HepG2 (cell line): ENCODE results near the gene CCS. TPM values are rescaled to one million over a fixed set of nuclear protein-coding genes. Genes with fewer than 3 reads are reported as not detected.

Experiments used
- CREB1 ChIP-seq, 2 experiments: fragments of 450-650 bp in 1 of 2; IDR thresholded peaks; 2 replicates each; pipeline ENCODE4 v1.6.1; 2016 to 2017; ENCODE audit warnings: control low read depth in 1 of 2, mild to moderate bottlenecking in 1 of 2, missing compliant biosample characterization in 1 of 2, missing genetic modification characterization in 1 of 2
- MED1 ChIP-seq: sonication (generic); formaldehyde crosslinking; IDR thresholded peaks from 2 replicates; pipeline ENCODE4 v1.4.0; 2020; ENCODE audit warnings: missing genetic modification reagents
- NFKBIZ ChIP-seq: IDR thresholded peaks from 2 replicates; pipeline ENCODE4 v1.6.1; 2018; ENCODE audit warnings: missing genetic modification reagents, missing compliant biosample characterization
- POLR2G ChIP-seq: fragments of 200-400 bp; formaldehyde crosslinking; IDR thresholded peaks from 2 replicates; pipeline ENCODE4 v1.6.1; 2018; ENCODE audit warnings: mild to moderate bottlenecking, low read depth, low read length, moderate library complexity
- RBAK ChIP-seq: sonication (generic); formaldehyde crosslinking; IDR thresholded peaks from 2 replicates; pipeline ENCODE4 v1.5.1; 2020; ENCODE audit warnings: mild to moderate bottlenecking, missing genetic modification reagents
- SAFB2 ChIP-seq: sonication (generic); formaldehyde crosslinking; IDR thresholded peaks from 2 replicates; pipeline ENCODE4 v1.5.1; 2020; ENCODE audit warnings: missing genetic modification reagents, low read depth, mild to moderate bottlenecking, borderline replicate concordance
- SIX4 ChIP-seq: sonication (generic); formaldehyde crosslinking; IDR thresholded peaks from 2 replicates; pipeline ENCODE4 v1.4.0; 2020; ENCODE audit warnings: missing genetic modification reagents
- ZFP90 ChIP-seq: sonication (generic); formaldehyde crosslinking; IDR thresholded peaks from 2 replicates; pipeline ENCODE4 v1.8.0; 2022; ENCODE audit warnings: missing genetic modification reagents, mild to moderate bottlenecking, inconsistent platforms, borderline replicate concordance
- ZNF160 ChIP-seq: sonication (generic); formaldehyde crosslinking; IDR thresholded peaks from 2 replicates; pipeline ENCODE4 v1.8.0; 2022; ENCODE audit warnings: mild to moderate bottlenecking, inconsistent platforms, missing genetic modification reagents
- ZNF317 ChIP-seq: sonication (generic); formaldehyde crosslinking; IDR thresholded peaks from 2 replicates; pipeline ENCODE4 v1.5.0; 2020; ENCODE audit warnings: mild to moderate bottlenecking, missing genetic modification reagents
- ZNF337 ChIP-seq: sonication (generic); formaldehyde crosslinking; IDR thresholded peaks from 2 replicates; pipeline ENCODE4 v1.5.1; 2020; ENCODE audit warnings: missing genetic modification reagents, low read depth, mild to moderate bottlenecking, borderline replicate concordance
- ZNF441 ChIP-seq: sonication (generic); formaldehyde crosslinking; IDR thresholded peaks from 2 replicates; pipeline ENCODE4 v1.7.0; 2021; ENCODE audit warnings: missing genetic modification reagents, borderline replicate concordance
- ZNF598 ChIP-seq: sonication (generic); formaldehyde crosslinking; IDR thresholded peaks from 2 replicates; pipeline ENCODE4 v1.5.1; 2020; ENCODE audit warnings: mild to moderate bottlenecking, missing genetic modification reagents, borderline replicate concordance
- polyA plus RNA-seq, 8 experiments: library from polyadenylated mRNA; depleted of rRNA in 3 of 8; stranded (reverse) in 7 of 8; unstranded in 1 of 8; fragments of >200 nt; fragmentation: Illumina TruSeq in 4 of 8; extraction: Trizol in 4 of 8; gene quantifications; 2 replicates each; pipeline versions ENCODE4 v1.2.1 to v1.2.3, GENCODE V29; 2011 to 2016; ENCODE audit warnings: low read depth in 4 of 8, missing spikeins in 1 of 8, mixed read lengths in 1 of 8; ENCODE audit not compliant: insufficient read depth in 1 of 8
- total RNA-seq, 5 experiments: library from RNA; depleted of rRNA; stranded (reverse); fragments of >200 nt; fragmentation: Illumina TruSeq; extraction: Trizol; gene quantifications; 2 replicates each; pipeline ENCODE4 v1.2.3, GENCODE V29; 2016; ENCODE audit warnings: low read depth in 1 of 5
- TF ChIP-seq, protein P1 (sequence below): sonication (generic); formaldehyde crosslinking; IDR thresholded peaks from one replicate; pipeline ENCODE4 v1.5.1; 2020; ENCODE audit warnings: mild to moderate bottlenecking, missing genetic modification reagents; ENCODE audit errors: not compliant biosample characterization
- TF ChIP-seq, protein P2 (sequence below): sonication (generic); formaldehyde crosslinking; IDR thresholded peaks from 2 replicates; pipeline ENCODE4 v1.8.1; 2023; ENCODE audit warnings: mild to moderate bottlenecking, missing genetic modification reagents
- TF ChIP-seq, protein P3 (sequence below): sonication (generic); formaldehyde crosslinking; IDR thresholded peaks from 2 replicates; pipeline ENCODE4 v1.4.0; 2020; ENCODE audit warnings: missing genetic modification reagents, borderline replicate concordance

The CCS gene
- total and polyA plus RNA-seq, 2 of the 13 experiments (the other 11 are each of a cell fraction or from before 2014, with no cell fraction given): 25.4 to 44.6 TPM

DNA sequence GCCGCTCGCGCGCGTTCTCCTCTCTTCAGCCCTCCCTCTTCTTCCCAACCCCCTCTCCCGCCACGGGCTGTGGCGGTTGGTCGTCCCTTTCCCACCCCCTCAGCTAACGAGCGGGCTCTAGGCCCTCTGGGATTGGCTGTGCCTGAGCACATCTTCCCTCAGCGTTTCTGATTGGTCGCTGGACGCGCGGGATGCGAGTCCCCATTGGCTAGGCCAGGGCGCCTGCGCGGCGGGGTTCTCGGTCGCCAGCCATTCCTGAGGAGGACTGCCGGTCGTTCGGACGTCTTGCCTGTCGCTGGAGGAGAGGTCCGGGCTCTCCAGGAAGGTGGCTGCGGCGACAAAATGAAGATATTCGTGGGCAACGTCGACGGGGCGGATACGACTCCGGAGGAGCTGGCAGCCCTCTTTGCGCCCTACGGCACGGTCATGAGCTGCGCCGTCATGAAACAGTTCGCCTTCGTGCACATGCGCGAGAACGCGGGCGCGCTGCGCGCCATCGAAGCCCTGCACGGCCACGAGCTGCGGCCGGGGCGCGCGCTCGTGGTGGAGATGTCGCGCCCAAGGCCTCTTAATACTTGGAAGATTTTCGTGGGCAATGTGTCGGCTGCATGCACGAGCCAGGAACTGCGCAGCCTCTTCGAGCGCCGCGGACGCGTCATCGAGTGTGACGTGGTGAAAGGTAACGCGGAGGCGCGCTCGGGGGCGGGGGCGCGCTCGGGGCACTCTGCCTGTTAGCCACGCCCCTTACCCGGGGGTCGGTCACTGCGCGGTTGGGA, 23.6 kb downstream of the CCS start, which contains the start of gene RBM14 (continued):
- TF ChIP-seq, protein P1, sequence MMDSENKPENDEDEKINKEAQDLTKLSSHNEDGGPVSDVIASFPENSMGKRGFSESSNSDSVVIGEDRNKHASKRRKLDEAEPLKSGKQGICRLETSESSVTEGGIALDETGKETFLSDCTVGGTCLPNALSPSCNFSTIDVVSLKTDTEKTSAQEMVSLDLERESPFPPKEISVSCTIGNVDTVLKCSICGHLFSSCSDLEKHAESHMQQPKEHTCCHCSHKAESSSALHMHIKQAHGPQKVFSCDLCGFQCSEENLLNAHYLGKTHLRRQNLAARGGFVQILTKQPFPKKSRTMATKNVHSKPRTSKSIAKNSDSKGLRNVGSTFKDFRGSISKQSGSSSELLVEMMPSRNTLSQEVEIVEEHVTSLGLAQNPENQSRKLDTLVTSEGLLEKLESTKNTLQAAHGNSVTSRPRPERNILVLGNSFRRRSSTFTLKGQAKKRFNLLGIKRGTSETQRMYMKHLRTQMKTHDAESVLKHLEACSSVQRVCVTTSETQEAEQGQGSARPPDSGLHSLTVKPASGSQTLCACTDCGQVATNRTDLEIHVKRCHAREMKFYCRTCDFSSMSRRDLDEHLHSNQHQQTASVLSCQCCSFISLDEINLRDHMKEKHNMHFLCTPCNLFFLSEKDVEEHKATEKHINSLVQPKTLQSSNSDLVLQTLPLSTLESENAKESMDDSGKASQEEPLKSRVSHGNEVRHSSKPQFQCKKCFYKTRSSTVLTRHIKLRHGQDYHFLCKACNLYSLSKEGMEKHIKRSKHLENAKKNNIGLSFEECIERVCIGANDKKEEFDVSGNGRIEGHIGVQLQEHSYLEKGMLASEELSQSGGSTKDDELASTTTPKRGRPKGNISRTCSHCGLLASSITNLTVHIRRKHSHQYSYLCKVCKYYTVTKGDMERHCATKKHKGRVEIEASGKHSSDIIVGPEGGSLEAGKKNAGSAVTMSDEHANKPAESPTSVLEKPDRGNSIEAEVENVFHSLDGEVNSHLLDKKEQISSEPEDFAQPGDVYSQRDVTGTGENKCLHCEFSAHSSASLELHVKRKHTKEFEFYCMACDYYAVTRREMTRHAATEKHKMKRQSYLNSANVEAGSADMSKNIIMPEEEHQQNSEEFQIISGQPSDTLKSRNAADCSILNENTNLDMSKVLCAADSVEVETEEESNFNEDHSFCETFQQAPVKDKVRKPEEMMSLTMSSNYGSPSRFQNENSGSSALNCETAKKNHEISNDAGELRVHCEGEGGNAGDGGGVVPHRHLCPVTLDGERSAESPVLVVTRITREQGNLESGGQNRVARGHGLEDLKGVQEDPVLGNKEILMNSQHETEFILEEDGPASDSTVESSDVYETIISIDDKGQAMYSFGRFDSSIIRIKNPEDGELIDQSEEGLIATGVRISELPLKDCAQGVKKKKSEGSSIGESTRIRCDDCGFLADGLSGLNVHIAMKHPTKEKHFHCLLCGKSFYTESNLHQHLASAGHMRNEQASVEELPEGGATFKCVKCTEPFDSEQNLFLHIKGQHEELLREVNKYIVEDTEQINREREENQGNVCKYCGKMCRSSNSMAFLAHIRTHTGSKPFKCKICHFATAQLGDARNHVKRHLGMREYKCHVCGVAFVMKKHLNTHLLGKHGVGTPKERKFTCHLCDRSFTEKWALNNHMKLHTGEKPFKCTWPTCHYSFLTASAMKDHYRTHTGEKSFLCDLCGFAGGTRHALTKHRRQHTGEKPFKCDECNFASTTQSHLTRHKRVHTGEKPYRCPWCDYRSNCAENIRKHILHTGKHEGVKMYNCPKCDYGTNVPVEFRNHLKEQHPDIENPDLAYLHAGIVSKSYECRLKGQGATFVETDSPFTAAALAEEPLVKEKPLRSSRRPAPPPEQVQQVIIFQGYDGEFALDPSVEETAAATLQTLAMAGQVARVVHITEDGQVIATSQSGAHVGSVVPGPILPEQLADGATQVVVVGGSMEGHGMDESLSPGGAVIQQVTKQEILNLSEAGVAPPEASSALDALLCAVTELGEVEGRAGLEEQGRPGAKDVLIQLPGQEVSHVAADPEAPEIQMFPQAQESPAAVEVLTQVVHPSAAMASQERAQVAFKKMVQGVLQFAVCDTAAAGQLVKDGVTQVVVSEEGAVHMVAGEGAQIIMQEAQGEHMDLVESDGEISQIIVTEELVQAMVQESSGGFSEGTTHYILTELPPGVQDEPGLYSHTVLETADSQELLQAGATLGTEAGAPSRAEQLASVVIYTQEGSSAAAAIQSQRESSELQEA (CRISPR knock-in tag): peak; percentile 87
- TF ChIP-seq, protein P2, sequence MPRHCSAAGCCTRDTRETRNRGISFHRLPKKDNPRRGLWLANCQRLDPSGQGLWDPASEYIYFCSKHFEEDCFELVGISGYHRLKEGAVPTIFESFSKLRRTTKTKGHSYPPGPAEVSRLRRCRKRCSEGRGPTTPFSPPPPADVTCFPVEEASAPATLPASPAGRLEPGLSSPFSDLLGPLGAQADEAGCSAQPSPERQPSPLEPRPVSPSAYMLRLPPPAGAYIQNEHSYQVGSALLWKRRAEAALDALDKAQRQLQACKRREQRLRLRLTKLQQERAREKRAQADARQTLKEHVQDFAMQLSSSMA: 0 out of 2 replicates have a peak, but pooled peaks have one; percentile 72
- TF ChIP-seq POLR2G (peak; percentile 99), NFKBIZ (CRISPR knock-in tag) (0 out of 2 replicates have a peak, but pooled peaks have one; percentile 9), SIX4 (0 out of 2 replicates have a peak, but pooled peaks have one; percentile 1), RBAK (CRISPR knock-in tag) (no peak), ZNF441 (CRISPR knock-in tag) (peak; percentile 66), ZNF598 (CRISPR knock-in tag) (peak; percentile 96), ZNF160 (CRISPR knock-in tag) (0 out of 2 replicates have a peak, but pooled peaks have one; percentile 17), CREB1 (IDR thresholded peaks at IDR 0.05) (peak; percentile 94), CREB1 (CRISPR knock-in tag; IDR thresholded peaks at IDR 0.05) (peak; percentile 85), SAFB2 (peak; percentile 64; the same call in 1 of the 2 replicates), ZFP90 (CRISPR knock-in tag) (peak; percentile 50; the same call in 1 of the 2 replicates), ZNF317 (0 out of 2 replicates have a peak, but pooled peaks have one; percentile 3), ZNF337 (CRISPR knock-in tag) (0 out of 2 replicates have a peak, but pooled peaks have one; percentile 26), MED1 (CRISPR knock-in tag) (peak; percentile 69)
- TF ChIP-seq, protein P3, sequence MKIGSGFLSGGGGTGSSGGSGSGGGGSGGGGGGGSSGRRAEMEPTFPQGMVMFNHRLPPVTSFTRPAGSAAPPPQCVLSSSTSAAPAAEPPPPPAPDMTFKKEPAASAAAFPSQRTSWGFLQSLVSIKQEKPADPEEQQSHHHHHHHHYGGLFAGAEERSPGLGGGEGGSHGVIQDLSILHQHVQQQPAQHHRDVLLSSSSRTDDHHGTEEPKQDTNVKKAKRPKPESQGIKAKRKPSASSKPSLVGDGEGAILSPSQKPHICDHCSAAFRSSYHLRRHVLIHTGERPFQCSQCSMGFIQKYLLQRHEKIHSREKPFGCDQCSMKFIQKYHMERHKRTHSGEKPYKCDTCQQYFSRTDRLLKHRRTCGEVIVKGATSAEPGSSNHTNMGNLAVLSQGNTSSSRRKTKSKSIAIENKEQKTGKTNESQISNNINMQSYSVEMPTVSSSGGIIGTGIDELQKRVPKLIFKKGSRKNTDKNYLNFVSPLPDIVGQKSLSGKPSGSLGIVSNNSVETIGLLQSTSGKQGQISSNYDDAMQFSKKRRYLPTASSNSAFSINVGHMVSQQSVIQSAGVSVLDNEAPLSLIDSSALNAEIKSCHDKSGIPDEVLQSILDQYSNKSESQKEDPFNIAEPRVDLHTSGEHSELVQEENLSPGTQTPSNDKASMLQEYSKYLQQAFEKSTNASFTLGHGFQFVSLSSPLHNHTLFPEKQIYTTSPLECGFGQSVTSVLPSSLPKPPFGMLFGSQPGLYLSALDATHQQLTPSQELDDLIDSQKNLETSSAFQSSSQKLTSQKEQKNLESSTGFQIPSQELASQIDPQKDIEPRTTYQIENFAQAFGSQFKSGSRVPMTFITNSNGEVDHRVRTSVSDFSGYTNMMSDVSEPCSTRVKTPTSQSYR (CRISPR knock-in tag): peak; percentile 88
